Uterus (tissue), 4 donors: ENCODE data around the gene KCNMB2. TPM values are rescaled to one million over a fixed set of nuclear protein-coding genes. Genes with fewer than 3 reads are reported as not detected.

ENCODE experiments used
- DNase-seq, 2 donors: peaks; one replicate each; pipeline ENCODE4 v3.0.0-alpha.2; 2019 to 2020
- H3K27ac ChIP-seq, 2 donors: fragments of 200-600 bp; sonication (generic); 1 replicate in 1 of 2; 2 replicates in 1 of 2; pipeline ENCODE4 v1.5.1; 2016 to 2018
- H3K27me3 ChIP-seq, 2 donors: fragments of 200-600 bp; sonication (generic); one replicate each; pipeline ENCODE4 v1.5.1; 2018 to 2019; ENCODE audit warnings: control low read depth in 1 of 2
- H3K36me3 ChIP-seq, 2 donors: fragments of 200-600 bp; sonication (generic); one replicate each; pipeline ENCODE4 v1.5.1; 2019; ENCODE audit warnings: control low read depth in 1 of 2
- H3K4me1 ChIP-seq, 2 donors: fragments of 200-600 bp; sonication (generic); one replicate each; pipeline ENCODE4 v1.5.1; 2018 to 2019; ENCODE audit warnings: control low read depth in 1 of 2
- H3K4me3 ChIP-seq, 2 donors: fragments of 200-600 bp; sonication (generic); 1 replicate in 1 of 2; 2 replicates in 1 of 2; pipeline ENCODE4 v1.5.1; 2018 to 2019; ENCODE audit warnings: mild to moderate bottlenecking in 1 of 2
- H3K9me3 ChIP-seq, 2 donors: fragments of 200-600 bp; sonication (generic); one replicate each; pipeline ENCODE4 v1.5.1; 2019; ENCODE audit warnings: control low read depth in 1 of 2
- POLR2A ChIP-seq, 2 donors: fragments of 450-650 bp; IDR thresholded peaks; one replicate each; pipeline ENCODE4 v1.6.1; 2016; ENCODE audit warnings: antibody characterized with exemption in 2 of 2, mild to moderate bottlenecking in 1 of 2, moderate library complexity in 1 of 2
- intact Hi-C: fragments of 100-400 bp; cut with DNase I; formaldehyde crosslinking; loops from one replicate; pipeline ENCODE4 v1.15.1; 2023; ENCODE audit warnings: low total_unique reads
- total RNA-seq, 4 donors: library from RNA; depleted of rRNA in 3 of 4; stranded (reverse); fragments of >200 nt in 3 of 4; gene quantifications; one replicate each; pipeline versions ENCODE4 v1.1.0 to v1.2.4, GENCODE V29; 2014 to 2023
- TF ChIP-seq, protein P1 (sequence below), 4 experiments: fragments of 200-600 bp in 2 of 4; fragments of 450-650 bp in 2 of 4; sonication (generic) in 2 of 4; IDR thresholded peaks; one replicate each; pipeline ENCODE4 v1.5.1; 2016 to 2019; ENCODE audit warnings: antibody characterized with exemption in 4 of 4, mild to moderate bottlenecking in 2 of 4, moderate library complexity in 1 of 4
- donor health status: DM: yes; HTN: yes; CAD: no.

The KCNMB2 gene
- total RNA-seq, 4 donors from 2014 or later = 0.29 to 12.7 (median 1.4) TPM

DNA sequence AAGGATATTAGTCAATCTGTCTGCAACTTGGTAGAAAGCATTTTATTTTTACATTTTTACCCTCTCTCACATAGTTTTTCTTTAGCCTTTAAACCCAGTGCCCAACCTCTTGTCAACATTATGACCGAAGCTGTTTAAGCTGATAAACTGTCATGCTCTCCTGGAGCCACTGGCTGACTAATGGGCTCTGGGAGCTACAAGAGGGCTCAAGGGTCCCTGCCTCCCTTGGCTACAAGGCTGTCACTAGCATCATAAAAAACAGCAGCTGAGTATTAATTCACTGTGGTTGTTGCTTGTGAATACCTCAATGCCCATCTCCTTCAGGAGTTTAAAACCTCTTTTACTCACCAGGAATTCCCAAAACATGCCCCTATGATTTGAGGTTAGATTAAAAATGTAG lies 297.5 kb downstream of the KCNMB2 start:
- Histone ChIP-seq H3K27ac (no peak overlapping the region), H3K36me3 (no peaks in the 10 kb centered on the region), H3K9me3 (no peaks in the 10 kb centered on the region), H3K27me3 (no peaks in the 10 kb centered on the region), H3K4me3 (no peak overlapping the region), H3K4me1 (no peaks in the 10 kb centered on the region)
- no peak for DNase-seq
- TF ChIP-seq, protein P1, sequence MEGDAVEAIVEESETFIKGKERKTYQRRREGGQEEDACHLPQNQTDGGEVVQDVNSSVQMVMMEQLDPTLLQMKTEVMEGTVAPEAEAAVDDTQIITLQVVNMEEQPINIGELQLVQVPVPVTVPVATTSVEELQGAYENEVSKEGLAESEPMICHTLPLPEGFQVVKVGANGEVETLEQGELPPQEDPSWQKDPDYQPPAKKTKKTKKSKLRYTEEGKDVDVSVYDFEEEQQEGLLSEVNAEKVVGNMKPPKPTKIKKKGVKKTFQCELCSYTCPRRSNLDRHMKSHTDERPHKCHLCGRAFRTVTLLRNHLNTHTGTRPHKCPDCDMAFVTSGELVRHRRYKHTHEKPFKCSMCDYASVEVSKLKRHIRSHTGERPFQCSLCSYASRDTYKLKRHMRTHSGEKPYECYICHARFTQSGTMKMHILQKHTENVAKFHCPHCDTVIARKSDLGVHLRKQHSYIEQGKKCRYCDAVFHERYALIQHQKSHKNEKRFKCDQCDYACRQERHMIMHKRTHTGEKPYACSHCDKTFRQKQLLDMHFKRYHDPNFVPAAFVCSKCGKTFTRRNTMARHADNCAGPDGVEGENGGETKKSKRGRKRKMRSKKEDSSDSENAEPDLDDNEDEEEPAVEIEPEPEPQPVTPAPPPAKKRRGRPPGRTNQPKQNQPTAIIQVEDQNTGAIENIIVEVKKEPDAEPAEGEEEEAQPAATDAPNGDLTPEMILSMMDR (IDR thresholded peaks at IDR 0.05) = no peak
- no peak for TF ChIP-seq POLR2A (IDR thresholded peaks at IDR 0.05)
- intact Hi-C loops = no loop called here

DNA sequence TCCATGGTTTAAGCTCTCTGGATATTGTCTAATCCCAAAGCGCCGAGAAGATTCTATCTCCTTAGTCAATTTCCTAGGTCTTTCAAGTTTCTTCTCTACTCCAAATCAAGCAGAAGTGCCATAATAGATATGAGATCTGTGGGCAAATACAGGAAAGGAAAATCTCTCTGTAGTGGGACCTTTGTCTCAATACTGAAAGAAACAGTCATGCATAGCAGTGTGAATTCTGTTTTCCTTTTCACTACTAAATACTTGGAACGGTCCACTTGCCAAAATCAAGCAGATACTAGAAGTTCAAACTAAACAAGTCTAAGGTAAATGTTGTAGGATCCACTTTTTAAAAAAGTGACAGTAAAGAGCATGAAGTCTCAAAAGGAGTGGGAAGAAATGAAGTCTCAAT lies 298.8 kb downstream of the KCNMB2 start:
- no peak for TF ChIP-seq POLR2A (IDR thresholded peaks at IDR 0.05)
- TF ChIP-seq, protein P1 (IDR thresholded peaks at IDR 0.05) = no peak
- Histone ChIP-seq H3K9me3 (no peaks in the 10 kb centered on the region), H3K36me3 (no peaks in the 10 kb centered on the region), H3K27me3 (no peaks in the 10 kb centered on the region), H3K4me1 (no peaks in the 10 kb centered on the region), H3K27ac (no peak overlapping the region), H3K4me3 (no peak overlapping the region)
- intact Hi-C loops = no loop called here
- no peak for DNase-seq

DNA sequence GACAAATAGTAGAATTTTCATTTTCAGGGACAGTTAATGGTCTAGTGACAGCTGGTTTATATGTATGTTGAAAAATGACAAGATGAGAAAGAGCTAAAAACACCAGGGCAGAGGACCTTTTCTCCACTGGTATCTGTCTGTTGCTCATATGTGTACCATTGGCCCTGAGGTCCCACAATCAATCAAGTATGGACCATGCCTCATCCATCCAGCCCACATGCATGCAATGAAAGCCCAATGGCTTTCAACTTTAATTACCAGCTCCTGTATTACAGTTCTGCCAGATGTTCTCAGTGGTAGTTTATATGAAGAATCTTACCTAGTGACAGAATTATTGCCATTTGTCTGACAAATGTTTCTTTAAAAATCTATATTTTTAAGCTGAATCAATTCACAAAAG lies 301.3 kb downstream of the KCNMB2 start:
- H3K4me1 ChIP-seq = no peaks in the 10 kb centered on the region
- H3K27ac ChIP-seq = no peak overlapping the region
- no peaks in the 10 kb centered on the region for H3K36me3 ChIP-seq
- no peak overlapping the region for H3K4me3 ChIP-seq
- TF ChIP-seq, protein P1 (IDR thresholded peaks at IDR 0.05) = no peak
- no peak for TF ChIP-seq POLR2A (IDR thresholded peaks at IDR 0.05)
- intact Hi-C loops = no loop called here
- no peaks in the 10 kb centered on the region for H3K27me3 ChIP-seq
- DNase-seq = no peak
- H3K9me3 ChIP-seq = no peaks in the 10 kb centered on the region

DNA sequence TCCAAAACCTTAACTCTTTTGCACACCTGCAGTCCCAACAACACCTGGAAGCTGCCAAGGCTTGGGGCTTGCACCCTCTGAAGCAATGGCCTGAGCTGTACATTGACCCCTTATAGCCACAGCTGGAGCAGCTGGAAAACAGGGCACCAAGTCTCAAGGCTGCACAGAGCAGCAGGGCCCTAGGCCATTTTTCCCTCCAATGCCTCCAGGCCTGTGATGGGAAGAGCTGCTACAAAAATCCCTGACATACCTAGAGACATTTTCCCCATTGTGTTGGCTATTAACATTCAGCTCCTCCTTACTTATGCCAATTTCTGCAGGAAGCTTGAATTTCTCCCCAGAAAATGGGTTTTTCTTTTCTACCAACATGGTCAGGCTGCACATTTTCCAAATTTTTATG lies 304.4 kb downstream of the KCNMB2 start:
- Histone ChIP-seq H3K27me3 (no peaks in the 10 kb centered on the region), H3K4me1 (peaks cover 0 to under 1% of the 10 kb centered on the region in 2 donors), H3K9me3 (no peaks in the 10 kb centered on the region), H3K36me3 (no peaks in the 10 kb centered on the region), H3K4me3 (no peak overlapping the region), H3K27ac (no peak overlapping the region)
- no peak for TF ChIP-seq POLR2A (IDR thresholded peaks at IDR 0.05)
- TF ChIP-seq, protein P1 (IDR thresholded peaks at IDR 0.05) = no peak
- intact Hi-C loops = no loop called here
- DNase-seq = no peak

DNA sequence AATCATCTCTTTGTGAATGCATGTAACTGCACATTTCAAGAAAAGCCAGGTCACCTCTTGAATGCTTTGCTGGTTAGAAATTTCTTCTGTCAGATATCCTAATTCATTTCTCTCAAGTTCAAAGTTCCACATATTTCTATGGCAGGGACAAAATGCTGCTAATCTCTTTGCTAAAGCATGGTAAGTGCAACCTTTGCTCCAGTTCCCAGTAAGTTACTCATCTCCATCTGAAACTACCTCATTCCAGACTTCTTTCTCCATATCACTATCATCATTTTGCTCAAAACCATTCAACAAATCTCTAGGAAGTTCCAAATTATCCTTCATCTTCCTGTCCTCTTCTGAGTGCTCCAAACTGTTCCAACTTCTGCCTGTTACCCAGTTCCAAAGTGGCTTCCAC lies 304.8 kb downstream of the KCNMB2 start:
- Histone ChIP-seq H3K4me1 (peaks cover 0 to 3% of the 10 kb centered on the region in 2 donors), H3K27ac (no peak overlapping the region), H3K36me3 (no peaks in the 10 kb centered on the region), H3K9me3 (no peaks in the 10 kb centered on the region), H3K4me3 (no peak overlapping the region), H3K27me3 (no peaks in the 10 kb centered on the region)
- intact Hi-C loops = no loop called here
- no peak for TF ChIP-seq POLR2A (IDR thresholded peaks at IDR 0.05)
- TF ChIP-seq, protein P1 (IDR thresholded peaks at IDR 0.05) = no peak
- DNase-seq = no peak
